ENCODE data around the gene PPL. TPM values are rescaled to one million over a fixed set of nuclear protein-coding genes. Genes with fewer than 3 reads are reported as not detected.
A peak's percentile ranks its signal among the peaks of the same experiment; 100 is the strongest.

PPL gene
- total and polyA plus RNA-seq, 2 of the 13 experiments (the other 11 are each of a cell fraction or from before 2014, with no cell fraction given), result 5.7 to 6.6 TPM

GRCh38 chr16:4936991-4937781 lies at the start of gene PPL (continued):
- peak; percentile 93 for TF ChIP-seq ZNF687 (CRISPR knock-in tag; IDR thresholded peaks at IDR 0.05)
- no peak for TF ChIP-seq AFF4 (CRISPR knock-in tag; IDR thresholded peaks at IDR 0.05)
- TF ChIP-seq ZNF639 (CRISPR knock-in tag; conservative IDR thresholded peaks at IDR 0.05), result 0 out of 2 replicates have a peak, but pooled peaks have one; percentile 72
- TF ChIP-seq PLRG1 (conservative IDR thresholded peaks at IDR 0.05), result no peak
- TF ChIP-seq ZNF432 (CRISPR knock-in tag; IDR thresholded peaks at IDR 0.05; ENCODE audit: borderline replicate concordance), result no peak
- no peak for TF ChIP-seq SP140L (CRISPR knock-in tag; IDR thresholded peaks at IDR 0.05; ENCODE audit: borderline replicate concordance)
- no peak for TF ChIP-seq KLF9 (CRISPR knock-in tag; IDR thresholded peaks at IDR 0.05; ENCODE audit: low read depth)
- TF ChIP-seq ZNF24 (IDR thresholded peaks at IDR 0.05), result no peak
- TF ChIP-seq MLLT10 (CRISPR knock-in tag; IDR thresholded peaks at IDR 0.05), result no peak
- TF ChIP-seq MIER2 (CRISPR knock-in tag; IDR thresholded peaks at IDR 0.05), result no peak; the same call in 1 of the 2 replicates
- no peak for TF ChIP-seq ZNF12 (CRISPR knock-in tag; IDR thresholded peaks at IDR 0.05)
- no peak; the same call in 1 of the 2 replicates for TF ChIP-seq ZBTB26 (CRISPR knock-in tag; IDR thresholded peaks at IDR 0.05; ENCODE audit: borderline replicate concordance)
- TF ChIP-seq ZNF253 (CRISPR knock-in tag; IDR thresholded peaks at IDR 0.05; ENCODE audit: borderline replicate concordance), result peak; percentile 89
- no peak for TF ChIP-seq EEA1 (CRISPR knock-in tag; IDR thresholded peaks at IDR 0.05; ENCODE audit: borderline replicate concordance)
- no peak for TF ChIP-seq ELF4 (CRISPR knock-in tag; IDR thresholded peaks at IDR 0.05; ENCODE audit: borderline replicate concordance)
- no peak for TF ChIP-seq ZNF382 (CRISPR knock-in tag; IDR thresholded peaks at IDR 0.05; ENCODE audit: borderline replicate concordance)
- peak; percentile 72 for TF ChIP-seq XRCC5 (optimal IDR thresholded peaks at IDR 0.05; ENCODE audit: low read length)

Data from HepG2 (cell line).